ENCODE data around the gene SERINC3. TPM values are rescaled to one million over a fixed set of nuclear protein-coding genes. Genes with fewer than 3 reads are reported as not detected.

SERINC3 gene
- total RNA-seq, 1 experiment from 2014 or later = 41.3 TPM

DNA sequence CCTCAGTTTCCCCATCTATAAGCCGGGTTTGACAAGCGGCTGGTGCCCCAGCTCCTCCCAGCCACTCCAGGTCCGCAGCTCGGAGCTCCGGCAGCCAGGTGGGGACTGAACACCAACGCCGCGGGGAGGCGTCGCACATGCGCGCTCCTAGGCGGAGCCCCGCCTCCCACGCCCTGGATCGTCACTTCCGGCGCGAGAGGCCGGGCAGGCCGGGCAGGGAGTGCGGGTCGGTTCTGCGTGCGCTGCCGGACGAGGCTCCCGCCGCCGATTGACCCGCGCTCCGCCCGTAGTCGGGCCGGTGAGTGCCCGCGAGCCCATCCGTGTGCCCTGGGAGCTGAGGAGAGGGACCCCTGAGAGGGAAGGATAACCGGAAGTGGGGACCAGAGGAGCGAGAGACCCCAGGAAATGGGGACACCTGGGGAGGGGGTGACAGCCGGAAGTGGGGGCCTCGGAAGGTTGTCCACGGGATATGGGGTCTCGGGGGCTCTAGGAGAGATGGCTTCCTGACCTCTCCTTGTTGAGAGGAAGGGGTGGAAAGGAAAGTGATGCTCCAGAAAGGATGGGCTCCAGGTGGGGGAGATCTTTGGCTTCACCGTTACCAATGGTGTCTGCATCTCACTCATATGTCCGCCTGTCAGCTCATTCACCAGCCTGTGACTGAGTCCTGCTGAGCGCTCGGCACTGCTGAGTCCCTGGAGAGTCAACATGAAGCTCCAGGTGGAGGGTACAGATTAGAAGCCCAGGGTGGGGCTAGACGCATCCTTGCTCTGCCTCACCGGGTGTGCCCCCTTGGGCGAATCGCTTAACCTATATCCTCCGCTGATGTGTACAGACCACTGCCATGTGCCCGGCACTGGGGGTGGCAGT is 45.9 kb downstream of the SERINC3 start, which contains the start of gene TTPAL (continued):
- 0 out of 2 replicates have a peak, but pooled peaks have one; percentile 33 for TF ChIP-seq FOXP1 (CRISPR knock-in tag; IDR thresholded peaks at IDR 0.05; ENCODE audit: borderline replicate concordance)
- TF ChIP-seq, protein P1, sequence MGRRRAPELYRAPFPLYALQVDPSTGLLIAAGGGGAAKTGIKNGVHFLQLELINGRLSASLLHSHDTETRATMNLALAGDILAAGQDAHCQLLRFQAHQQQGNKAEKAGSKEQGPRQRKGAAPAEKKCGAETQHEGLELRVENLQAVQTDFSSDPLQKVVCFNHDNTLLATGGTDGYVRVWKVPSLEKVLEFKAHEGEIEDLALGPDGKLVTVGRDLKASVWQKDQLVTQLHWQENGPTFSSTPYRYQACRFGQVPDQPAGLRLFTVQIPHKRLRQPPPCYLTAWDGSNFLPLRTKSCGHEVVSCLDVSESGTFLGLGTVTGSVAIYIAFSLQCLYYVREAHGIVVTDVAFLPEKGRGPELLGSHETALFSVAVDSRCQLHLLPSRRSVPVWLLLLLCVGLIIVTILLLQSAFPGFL (CRISPR knock-in tag; IDR thresholded peaks at IDR 0.05; ENCODE audit: borderline replicate concordance) = no peak
- TF ChIP-seq, protein P2, sequence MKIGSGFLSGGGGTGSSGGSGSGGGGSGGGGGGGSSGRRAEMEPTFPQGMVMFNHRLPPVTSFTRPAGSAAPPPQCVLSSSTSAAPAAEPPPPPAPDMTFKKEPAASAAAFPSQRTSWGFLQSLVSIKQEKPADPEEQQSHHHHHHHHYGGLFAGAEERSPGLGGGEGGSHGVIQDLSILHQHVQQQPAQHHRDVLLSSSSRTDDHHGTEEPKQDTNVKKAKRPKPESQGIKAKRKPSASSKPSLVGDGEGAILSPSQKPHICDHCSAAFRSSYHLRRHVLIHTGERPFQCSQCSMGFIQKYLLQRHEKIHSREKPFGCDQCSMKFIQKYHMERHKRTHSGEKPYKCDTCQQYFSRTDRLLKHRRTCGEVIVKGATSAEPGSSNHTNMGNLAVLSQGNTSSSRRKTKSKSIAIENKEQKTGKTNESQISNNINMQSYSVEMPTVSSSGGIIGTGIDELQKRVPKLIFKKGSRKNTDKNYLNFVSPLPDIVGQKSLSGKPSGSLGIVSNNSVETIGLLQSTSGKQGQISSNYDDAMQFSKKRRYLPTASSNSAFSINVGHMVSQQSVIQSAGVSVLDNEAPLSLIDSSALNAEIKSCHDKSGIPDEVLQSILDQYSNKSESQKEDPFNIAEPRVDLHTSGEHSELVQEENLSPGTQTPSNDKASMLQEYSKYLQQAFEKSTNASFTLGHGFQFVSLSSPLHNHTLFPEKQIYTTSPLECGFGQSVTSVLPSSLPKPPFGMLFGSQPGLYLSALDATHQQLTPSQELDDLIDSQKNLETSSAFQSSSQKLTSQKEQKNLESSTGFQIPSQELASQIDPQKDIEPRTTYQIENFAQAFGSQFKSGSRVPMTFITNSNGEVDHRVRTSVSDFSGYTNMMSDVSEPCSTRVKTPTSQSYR (CRISPR knock-in tag; IDR thresholded peaks at IDR 0.05) = no peak
- peak; percentile 91 for TF ChIP-seq GABPB1 (CRISPR knock-in tag; IDR thresholded peaks at IDR 0.05)
- TF ChIP-seq, protein P3, sequence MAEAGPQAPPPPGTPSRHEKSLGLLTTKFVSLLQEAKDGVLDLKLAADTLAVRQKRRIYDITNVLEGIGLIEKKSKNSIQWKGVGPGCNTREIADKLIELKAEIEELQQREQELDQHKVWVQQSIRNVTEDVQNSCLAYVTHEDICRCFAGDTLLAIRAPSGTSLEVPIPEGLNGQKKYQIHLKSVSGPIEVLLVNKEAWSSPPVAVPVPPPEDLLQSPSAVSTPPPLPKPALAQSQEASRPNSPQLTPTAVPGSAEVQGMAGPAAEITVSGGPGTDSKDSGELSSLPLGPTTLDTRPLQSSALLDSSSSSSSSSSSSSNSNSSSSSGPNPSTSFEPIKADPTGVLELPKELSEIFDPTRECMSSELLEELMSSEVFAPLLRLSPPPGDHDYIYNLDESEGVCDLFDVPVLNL (CRISPR knock-in tag; IDR thresholded peaks at IDR 0.05; ENCODE audit: borderline replicate concordance, low read depth) = no peak
- no peak for TF ChIP-seq JAZF1 (CRISPR knock-in tag; IDR thresholded peaks at IDR 0.05)
- no peak for TF ChIP-seq NR1H2 (CRISPR knock-in tag; IDR thresholded peaks at IDR 0.05)
- TF ChIP-seq ZNF423 (CRISPR knock-in tag; IDR thresholded peaks at IDR 0.05) = peak; percentile 29; the same call in 1 of the 2 replicates
- 0 out of 2 replicates have a peak, but pooled peaks have one; percentile 49 for TF ChIP-seq TCF7 (CRISPR knock-in tag; IDR thresholded peaks at IDR 0.05; ENCODE audit: low read depth)
- TF ChIP-seq NR3C1 (CRISPR knock-in tag; conservative IDR thresholded peaks at IDR 0.05; ENCODE audit: low read depth) = 0 out of 2 replicates have a peak, but pooled peaks have one; percentile 44
- no peak for TF ChIP-seq GRHL2 (CRISPR knock-in tag; IDR thresholded peaks at IDR 0.05; ENCODE audit: insufficient replicate concordance, severe bottlenecking)
- TF ChIP-seq, protein P4, sequence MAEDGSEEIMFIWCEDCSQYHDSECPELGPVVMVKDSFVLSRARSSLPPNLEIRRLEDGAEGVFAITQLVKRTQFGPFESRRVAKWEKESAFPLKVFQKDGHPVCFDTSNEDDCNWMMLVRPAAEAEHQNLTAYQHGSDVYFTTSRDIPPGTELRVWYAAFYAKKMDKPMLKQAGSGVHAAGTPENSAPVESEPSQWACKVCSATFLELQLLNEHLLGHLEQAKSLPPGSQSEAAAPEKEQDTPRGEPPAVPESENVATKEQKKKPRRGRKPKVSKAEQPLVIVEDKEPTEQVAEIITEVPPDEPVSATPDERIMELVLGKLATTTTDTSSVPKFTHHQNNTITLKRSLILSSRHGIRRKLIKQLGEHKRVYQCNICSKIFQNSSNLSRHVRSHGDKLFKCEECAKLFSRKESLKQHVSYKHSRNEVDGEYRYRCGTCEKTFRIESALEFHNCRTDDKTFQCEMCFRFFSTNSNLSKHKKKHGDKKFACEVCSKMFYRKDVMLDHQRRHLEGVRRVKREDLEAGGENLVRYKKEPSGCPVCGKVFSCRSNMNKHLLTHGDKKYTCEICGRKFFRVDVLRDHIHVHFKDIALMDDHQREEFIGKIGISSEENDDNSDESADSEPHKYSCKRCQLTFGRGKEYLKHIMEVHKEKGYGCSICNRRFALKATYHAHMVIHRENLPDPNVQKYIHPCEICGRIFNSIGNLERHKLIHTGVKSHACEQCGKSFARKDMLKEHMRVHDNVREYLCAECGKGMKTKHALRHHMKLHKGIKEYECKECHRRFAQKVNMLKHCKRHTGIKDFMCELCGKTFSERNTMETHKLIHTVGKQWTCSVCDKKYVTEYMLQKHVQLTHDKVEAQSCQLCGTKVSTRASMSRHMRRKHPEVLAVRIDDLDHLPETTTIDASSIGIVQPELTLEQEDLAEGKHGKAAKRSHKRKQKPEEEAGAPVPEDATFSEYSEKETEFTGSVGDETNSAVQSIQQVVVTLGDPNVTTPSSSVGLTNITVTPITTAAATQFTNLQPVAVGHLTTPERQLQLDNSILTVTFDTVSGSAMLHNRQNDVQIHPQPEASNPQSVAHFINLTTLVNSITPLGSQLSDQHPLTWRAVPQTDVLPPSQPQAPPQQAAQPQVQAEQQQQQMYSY (CRISPR knock-in tag; IDR thresholded peaks at IDR 0.05) = peak; percentile 85
- no peak for TF ChIP-seq ATF1 (CRISPR knock-in tag; IDR thresholded peaks at IDR 0.05)
- TF ChIP-seq, protein P5, sequence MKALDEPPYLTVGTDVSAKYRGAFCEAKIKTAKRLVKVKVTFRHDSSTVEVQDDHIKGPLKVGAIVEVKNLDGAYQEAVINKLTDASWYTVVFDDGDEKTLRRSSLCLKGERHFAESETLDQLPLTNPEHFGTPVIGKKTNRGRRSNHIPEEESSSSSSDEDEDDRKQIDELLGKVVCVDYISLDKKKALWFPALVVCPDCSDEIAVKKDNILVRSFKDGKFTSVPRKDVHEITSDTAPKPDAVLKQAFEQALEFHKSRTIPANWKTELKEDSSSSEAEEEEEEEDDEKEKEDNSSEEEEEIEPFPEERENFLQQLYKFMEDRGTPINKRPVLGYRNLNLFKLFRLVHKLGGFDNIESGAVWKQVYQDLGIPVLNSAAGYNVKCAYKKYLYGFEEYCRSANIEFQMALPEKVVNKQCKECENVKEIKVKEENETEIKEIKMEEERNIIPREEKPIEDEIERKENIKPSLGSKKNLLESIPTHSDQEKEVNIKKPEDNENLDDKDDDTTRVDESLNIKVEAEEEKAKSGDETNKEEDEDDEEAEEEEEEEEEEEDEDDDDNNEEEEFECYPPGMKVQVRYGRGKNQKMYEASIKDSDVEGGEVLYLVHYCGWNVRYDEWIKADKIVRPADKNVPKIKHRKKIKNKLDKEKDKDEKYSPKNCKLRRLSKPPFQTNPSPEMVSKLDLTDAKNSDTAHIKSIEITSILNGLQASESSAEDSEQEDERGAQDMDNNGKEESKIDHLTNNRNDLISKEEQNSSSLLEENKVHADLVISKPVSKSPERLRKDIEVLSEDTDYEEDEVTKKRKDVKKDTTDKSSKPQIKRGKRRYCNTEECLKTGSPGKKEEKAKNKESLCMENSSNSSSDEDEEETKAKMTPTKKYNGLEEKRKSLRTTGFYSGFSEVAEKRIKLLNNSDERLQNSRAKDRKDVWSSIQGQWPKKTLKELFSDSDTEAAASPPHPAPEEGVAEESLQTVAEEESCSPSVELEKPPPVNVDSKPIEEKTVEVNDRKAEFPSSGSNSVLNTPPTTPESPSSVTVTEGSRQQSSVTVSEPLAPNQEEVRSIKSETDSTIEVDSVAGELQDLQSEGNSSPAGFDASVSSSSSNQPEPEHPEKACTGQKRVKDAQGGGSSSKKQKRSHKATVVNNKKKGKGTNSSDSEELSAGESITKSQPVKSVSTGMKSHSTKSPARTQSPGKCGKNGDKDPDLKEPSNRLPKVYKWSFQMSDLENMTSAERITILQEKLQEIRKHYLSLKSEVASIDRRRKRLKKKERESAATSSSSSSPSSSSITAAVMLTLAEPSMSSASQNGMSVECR (CRISPR knock-in tag; IDR thresholded peaks at IDR 0.05; ENCODE audit: borderline replicate concordance) = no peak; the same call in 1 of the 2 replicates
- TF ChIP-seq, protein P6, sequence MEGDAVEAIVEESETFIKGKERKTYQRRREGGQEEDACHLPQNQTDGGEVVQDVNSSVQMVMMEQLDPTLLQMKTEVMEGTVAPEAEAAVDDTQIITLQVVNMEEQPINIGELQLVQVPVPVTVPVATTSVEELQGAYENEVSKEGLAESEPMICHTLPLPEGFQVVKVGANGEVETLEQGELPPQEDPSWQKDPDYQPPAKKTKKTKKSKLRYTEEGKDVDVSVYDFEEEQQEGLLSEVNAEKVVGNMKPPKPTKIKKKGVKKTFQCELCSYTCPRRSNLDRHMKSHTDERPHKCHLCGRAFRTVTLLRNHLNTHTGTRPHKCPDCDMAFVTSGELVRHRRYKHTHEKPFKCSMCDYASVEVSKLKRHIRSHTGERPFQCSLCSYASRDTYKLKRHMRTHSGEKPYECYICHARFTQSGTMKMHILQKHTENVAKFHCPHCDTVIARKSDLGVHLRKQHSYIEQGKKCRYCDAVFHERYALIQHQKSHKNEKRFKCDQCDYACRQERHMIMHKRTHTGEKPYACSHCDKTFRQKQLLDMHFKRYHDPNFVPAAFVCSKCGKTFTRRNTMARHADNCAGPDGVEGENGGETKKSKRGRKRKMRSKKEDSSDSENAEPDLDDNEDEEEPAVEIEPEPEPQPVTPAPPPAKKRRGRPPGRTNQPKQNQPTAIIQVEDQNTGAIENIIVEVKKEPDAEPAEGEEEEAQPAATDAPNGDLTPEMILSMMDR (IDR thresholded peaks at IDR 0.05) = no peak
- TF ChIP-seq OVOL2 (CRISPR knock-in tag; IDR thresholded peaks at IDR 0.05; ENCODE audit: borderline replicate concordance) = no peak
- TF ChIP-seq, protein P7, sequence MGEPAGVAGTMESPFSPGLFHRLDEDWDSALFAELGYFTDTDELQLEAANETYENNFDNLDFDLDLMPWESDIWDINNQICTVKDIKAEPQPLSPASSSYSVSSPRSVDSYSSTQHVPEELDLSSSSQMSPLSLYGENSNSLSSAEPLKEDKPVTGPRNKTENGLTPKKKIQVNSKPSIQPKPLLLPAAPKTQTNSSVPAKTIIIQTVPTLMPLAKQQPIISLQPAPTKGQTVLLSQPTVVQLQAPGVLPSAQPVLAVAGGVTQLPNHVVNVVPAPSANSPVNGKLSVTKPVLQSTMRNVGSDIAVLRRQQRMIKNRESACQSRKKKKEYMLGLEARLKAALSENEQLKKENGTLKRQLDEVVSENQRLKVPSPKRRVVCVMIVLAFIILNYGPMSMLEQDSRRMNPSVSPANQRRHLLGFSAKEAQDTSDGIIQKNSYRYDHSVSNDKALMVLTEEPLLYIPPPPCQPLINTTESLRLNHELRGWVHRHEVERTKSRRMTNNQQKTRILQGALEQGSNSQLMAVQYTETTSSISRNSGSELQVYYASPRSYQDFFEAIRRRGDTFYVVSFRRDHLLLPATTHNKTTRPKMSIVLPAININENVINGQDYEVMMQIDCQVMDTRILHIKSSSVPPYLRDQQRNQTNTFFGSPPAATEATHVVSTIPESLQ (CRISPR knock-in tag; IDR thresholded peaks at IDR 0.05) = no peak
- TF ChIP-seq FOXK1 (CRISPR knock-in tag; IDR thresholded peaks at IDR 0.05) = peak; percentile 81
- TF ChIP-seq ZNF121 (CRISPR knock-in tag; IDR thresholded peaks at IDR 0.05) = no peak

Measured in WTC11 (cell line).